Measurements from ENCODE around the gene GPR31.
"Not testable (repeated sequence)": the region's sequence is repeated elsewhere in the genome, so short reads cannot be mapped to it uniquely, and the experiment has no call there.

The GPR31 gene, protein sequence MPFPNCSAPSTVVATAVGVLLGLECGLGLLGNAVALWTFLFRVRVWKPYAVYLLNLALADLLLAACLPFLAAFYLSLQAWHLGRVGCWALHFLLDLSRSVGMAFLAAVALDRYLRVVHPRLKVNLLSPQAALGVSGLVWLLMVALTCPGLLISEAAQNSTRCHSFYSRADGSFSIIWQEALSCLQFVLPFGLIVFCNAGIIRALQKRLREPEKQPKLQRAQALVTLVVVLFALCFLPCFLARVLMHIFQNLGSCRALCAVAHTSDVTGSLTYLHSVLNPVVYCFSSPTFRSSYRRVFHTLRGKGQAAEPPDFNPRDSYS

DNA sequence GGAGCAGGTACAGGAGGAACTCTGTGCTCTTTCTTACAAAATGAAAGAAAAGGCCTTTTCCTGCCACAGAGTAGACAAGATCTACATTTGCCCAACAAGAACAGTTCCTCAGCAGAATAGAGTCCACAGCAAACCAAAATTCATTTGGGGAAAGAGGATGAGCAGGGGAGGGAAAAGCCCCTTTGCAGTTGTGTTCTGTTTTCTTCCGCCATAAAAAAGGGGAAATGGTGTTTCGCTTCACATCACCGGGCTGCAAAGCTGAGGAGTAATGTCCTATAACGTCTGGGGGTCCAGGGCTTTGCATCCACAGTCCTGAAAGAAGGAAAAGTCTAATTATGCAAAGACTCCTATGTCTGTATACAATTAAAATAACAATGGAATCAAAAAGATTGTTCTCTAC, at the start of gene GPR31:
GPR31 (minus strand) TSS at position 118 of the 400 bp plus-strand sequence. CDS start 149 bp downstream, outside the sequence.
- no peak for DNase-seq (ENCODE audit: low read depth in 2 of 2)

DNA sequence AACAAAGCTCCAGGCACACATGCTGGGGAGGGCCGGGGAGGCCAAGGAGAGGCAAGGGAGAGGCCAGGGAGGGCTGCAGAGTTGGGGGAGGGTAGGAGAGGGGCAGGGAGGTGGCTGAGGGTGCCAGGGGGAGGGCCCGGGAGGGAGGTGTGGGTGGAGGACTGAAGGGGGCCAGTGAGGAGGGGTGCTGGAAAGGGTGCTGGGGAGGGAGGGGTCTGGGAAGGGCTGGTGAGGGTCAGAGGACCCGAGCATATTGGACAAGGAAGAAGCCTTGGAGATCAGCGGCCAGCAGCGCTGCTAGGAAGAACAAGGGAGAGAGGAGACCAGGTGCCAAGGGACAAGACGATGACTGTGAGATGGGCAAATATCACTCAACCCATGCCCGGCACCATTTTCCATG, 49.7 kb upstream of the GPR31 start:
- no peak for DNase-seq (ENCODE audit: low read depth in 2 of 2)

DNA sequence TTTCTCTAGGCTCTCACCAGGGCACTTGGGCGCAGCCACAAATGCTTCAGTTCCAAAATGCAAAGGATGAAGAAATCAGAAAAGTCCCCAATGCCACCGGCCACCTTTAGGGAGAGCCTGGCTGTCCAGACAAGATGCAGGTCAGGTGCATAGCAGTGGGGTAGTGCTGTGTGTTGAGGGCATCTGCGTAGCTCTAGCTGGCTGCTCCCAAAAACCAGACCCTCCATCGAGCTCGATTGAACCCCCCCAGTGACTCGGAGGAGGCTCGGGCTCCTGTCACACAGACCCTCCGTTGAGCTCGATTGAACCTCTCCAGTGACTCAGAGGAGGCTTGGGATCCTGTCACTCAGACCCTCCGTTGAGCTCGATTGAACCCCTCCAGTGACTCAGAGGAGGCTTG, 47.5 kb upstream of the GPR31 start:
- not testable (repeated sequence) for DNase-seq (ENCODE audit: low read depth in 2 of 2)

DNA sequence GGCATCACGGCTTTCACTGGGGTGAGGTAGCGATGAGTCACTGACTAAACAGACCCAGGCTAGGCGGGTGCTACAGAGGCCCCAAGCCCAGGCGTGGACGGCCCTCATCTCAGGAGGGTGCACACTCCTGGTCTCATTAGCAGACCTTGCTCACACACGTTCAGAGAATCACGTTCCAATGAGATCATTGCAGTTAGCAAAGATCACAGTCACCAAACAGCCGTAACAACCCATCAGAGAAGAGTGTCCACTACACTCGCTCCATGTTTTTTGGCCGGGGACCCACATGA, 46.2 kb upstream of the GPR31 start:
- not testable (repeated sequence) for DNase-seq (ENCODE audit: low read depth in 2 of 2)

DNA sequence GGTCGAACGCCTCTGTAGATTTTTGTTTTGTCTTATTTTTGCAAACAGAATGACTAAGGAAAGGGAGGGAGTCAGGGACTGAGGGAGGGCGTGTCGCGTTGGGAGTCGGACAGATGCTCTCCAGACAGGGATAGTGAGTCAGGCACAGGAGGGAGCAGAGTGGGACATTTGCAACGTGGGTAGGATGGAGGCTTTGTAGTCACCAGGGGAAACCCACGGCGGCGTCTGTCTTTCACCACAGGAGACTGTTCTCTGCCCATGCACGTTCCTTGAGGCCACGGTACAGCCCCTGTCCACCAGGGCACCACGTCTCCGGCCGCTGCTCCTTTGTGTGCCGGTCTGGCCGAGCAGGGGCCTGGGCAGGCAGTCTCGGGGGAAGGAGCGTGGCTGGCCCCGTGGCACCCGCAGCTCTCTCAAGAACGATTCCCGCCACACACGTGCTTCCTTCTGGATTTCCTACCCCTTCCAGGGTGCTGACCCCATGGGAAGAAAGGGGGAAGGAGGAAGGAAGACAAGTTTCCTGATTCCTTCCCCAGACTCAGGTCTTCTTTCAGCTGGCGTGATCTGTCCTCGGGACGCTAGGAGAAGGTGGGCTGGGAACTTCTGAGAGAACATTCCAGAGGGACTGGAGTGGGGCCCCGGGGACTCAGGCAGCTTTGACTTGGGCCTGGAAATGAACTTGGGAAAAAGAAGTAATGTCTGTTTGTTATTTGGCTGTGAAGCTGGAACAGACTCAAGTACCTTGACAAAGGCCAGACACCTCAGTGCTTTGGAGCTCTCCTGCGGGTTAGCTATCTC, 45.7 kb upstream of the GPR31 start:
- DNase-seq (ENCODE audit: low read depth in 2 of 2): not testable (repeated sequence)

DNA sequence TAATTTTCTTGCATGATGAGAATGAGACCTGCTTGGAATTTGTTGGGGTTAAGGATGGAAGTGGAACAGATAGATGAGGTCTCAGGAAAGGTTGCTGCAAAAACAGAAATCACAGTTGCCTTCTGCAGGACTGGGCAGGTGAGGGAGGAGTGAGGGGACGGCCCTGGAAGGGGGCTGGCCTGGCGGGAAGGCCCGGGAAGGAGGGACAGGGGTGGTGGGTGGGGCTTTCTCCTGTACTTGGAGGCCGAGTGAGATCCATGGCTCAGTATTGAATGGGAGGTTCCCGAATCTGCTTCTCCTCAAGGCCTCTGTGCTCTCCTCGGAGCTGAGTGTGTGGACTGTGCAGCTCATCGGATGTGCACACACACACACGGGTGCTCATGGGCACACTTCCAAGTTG, 44.8 kb upstream of the GPR31 start:
- DNase-seq (ENCODE audit: low read depth in 2 of 2): not testable (repeated sequence)

DNA sequence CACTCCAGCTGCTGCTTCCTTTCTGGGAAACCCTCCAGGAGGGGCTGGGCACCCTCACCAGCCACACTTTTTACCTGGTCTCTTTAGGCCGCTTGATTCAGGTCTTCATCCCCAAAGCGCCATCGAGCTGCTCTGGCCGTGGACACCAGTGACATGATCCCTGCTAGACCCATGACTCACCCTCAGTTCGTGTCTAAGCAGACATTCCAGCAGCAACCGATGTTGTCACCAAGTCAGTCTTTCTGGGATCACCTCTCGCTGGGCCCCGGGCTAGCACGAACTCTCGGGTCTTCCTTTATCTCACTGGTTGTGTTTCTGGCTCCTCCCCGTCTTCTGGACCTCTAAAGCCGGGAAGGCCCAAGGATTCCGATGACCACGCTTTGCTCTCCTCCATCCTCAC, 43.0 kb upstream of the GPR31 start:
- DNase-seq (ENCODE audit: low read depth in 2 of 2): no peak

DNA sequence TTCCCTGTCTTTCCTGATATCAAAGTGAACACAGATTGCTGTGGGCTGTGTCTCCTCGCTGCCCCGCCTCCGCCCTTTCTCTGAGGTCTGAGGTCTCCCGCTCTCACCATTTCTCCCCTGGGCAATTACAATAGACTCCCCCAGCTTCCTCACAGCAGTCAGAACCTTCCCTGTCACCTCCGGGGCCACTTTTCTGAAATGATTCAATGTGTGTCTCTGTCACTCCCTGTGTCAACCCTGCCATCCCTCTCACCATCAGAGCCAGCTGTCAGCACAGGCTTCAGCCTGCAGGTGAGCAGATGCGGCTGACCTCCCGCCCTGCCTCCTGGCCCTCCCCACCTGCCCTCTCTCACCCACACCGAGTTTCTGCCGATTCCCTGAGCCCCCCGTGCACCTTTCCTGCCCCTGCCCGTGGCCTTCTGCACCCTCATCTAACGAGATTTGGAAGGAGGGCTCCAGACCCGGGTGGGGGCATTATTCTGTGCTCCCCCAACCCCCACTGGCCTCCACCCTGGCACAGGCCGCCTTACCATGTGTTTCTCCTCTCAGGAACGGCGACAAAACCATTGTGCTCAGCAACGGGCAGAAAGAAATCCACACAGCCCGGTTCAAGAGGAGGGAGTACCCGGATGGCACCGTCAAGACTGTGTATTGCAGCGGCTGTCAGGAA, 38.3 kb upstream of the GPR31 start:
- not testable (repeated sequence) for DNase-seq (ENCODE audit: low read depth in 2 of 2)

DNA sequence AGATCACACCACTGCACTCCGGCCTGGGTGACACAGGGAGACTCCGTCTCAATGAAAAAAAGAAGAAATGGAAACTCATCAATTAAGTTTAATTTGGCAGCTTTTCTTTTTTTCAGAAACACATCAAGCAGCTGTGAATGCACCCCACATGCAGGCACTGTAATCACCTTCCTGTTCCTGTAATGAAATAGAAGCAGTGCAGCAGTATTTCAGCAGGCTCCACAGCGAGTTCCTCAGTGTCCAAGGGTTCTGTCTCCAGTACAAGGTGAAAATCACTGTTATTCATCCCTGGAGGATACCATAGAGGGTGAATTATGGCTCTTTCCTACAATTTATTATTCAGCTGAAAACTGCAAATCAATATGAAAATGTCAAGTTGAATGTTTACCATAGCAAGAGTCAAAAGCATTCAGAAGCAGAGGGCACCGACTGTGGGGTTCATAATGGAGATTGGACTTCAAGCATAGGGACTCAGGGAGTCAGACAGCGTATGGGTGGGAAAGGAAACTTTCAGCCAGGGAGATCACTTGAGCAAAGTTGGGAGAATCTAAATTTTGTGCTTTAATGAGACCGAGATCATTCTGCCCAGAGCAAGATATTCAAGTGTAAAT, 35.8 kb upstream of the GPR31 start:
- DNase-seq (ENCODE audit: low read depth in 2 of 2): not testable (repeated sequence)

DNA sequence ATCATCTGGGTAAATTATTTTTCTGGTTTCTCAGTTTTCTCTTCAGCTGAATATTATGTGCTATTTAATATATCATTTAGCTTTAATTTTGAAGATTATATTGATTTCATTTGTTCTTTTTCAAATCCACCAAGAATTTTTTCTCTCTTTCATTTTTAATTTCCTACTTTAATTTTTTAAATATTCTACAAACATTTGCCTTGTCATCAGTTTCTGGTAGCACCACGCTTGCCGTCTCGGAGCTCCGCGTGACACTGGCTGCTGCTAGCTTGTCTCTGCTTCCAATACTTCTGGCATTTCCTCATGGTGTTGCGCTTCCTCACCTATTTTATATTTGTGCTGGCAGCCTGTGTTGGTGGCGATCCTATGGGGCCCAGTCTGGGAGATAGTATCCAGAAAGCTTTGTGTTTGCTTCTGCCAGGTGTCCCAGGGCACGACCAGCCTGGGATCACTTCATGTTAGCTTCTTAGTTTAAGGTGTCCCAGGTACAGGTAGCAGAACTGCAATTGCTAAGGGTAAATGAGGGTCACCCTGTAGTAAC, 33.3 kb upstream of the GPR31 start:
- not testable (repeated sequence) for DNase-seq (ENCODE audit: low read depth in 2 of 2)

DNA sequence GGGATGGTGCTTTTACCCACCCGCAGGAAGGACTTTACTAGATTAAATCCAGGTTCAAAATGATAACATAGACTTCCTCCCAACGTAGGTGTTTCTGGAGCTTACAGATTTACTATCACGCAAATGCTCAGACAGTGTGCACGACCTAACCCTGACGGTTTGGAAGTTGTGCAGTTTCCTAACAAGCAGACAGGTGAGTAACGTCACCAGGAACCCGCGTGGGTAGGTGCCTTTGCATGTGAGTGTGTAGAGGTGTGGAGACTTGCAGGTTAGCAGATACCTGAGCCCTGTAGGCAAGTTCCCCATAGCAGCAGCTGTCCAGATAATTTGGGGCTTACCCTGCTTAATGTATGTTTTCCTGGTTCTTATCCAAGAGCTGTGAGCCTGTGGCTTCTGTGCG, 29.5 kb upstream of the GPR31 start:
- not testable (repeated sequence) for DNase-seq (ENCODE audit: low read depth in 2 of 2)

DNA sequence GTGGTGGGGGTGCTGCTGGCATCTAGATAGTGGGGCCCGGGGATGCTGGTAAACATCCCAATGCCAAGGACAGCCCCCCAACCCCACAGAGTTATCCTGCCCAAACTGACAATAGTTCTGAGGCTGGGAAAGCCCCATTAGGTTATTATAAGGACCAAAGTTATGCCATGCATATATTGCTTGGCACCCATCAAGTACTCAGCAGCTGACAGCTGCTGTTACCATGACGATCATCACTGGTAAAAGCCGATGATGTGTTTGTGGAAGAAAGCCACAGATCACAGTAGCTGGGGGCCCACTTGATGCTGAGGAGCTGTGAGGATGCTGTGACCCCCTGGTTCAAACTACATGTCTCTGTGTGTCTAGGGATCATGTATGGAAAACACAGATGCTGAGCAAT, 27.3 kb upstream of the GPR31 start:
- DNase-seq (ENCODE audit: low read depth in 2 of 2): not testable (repeated sequence)

DNA sequence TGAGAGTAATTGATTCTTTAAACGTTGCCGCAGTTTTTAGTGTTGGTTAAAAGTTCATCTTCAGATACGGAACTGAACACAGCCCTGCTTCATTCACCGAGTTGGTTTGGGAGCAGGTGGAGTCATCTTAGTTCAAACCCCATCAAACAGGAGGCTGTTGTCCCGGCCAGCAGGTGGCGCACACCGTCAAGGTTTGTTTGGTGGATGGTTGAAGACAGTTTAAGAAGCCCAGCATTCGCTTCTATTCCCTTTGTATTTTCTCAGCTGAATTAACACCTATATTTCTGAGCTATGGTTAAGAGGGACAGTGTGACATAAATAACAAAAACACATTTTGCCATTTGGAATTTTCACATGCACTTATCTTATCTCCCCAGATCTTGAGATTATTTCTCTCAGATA, 25.1 kb upstream of the GPR31 start:
- not testable (repeated sequence) for DNase-seq (ENCODE audit: low read depth in 2 of 2)

DNA sequence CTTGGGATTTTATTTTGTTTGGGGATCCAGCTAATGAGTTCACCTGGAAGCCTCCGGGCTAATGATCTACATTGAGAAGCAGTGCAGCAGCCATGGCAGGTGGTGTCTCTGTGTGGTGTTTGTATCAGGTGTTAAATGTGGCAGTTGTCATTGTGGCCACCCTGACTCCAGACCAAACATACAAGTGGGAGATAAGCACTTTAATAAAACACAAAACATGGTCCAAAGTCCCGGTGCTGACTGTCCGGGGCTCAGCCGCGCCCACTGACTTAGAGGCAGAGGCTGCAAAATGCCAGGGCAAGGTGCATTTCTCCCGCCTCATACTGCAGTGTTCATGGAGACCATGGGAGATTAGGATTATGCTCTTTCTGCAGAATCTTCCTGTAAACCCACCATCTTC, 23.6 kb upstream of the GPR31 start:
- DNase-seq (ENCODE audit: low read depth in 2 of 2): not testable (repeated sequence)

DNA sequence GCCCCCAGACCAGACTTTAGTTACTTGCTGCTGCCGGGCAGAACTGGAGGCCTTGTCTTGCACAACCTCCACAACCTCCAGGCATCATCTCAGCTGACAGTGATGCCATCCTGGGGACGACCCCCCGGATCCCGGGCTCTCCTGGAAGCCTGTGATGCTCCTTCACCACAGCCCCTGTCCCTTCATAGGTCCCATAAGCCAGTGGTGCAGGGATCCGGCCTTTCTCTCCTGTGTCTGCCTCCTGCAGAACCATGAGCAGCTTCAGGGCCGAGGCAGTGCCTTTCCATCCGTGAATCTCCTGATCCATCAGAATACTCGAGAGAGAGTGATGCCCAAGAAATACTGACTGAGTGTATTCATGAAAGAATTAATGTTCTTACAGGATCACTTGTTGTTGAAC, 22.3 kb upstream of the GPR31 start:
- not testable (repeated sequence) for DNase-seq (ENCODE audit: low read depth in 2 of 2)

DNA sequence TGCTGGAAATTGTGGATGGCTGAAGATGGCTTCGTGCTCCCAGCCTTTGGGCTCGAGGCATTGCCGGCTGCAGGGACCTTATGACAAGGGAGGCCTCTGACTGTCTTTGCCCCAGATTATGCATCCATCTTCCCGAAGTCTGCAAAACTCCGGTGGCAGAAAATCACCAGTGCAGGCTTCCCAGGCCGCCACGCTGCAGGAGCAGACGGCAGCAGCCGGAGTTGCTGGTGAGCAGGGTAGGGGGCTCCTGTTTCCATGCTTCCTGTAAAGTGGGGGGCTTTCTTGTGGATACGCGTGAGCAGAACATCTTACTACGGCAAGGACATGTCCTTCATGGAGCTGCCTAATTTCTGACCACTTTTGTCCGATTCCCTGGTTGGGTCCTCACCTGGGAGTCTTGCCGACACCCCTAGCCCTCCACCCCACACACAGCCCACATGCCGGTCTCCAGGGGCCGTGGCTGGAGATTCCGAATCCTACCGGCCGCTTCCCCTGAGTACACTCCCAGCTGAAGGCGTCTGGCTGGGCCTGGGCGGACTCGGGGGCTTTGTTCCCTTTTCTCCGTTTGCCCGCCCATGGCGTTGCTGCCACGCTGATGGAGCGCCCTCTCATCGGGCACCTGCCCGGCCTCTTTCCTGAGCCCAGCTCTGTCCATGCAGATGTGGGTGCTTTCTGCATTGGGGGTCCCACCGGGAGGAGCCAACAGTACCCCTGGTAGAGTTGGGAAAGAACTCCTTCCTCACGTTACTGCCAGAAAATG, 21.3 kb upstream of the GPR31 start:
- DNase-seq (ENCODE audit: low read depth in 2 of 2): not testable (repeated sequence)

DNA sequence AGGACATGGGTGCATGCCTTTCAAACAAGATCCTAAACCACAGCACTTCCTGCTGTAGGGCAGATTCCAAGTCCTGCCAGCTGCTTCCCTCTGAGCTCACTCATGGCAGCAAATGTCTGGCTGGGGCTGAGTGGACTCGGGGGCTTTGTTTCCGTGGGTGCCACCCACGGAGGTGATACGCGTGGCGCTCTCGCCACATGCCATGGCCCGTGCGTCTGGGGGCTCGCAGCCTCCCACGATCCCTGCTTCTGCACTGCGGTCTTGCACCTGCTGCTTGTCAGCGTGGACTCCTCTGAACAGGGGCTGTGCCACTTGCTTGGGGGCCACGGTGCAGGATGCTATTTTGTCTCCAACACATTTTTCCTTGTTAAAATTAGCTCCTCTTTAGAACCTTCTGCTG, 19.5 kb upstream of the GPR31 start:
- DNase-seq (ENCODE audit: low read depth in 2 of 2): not testable (repeated sequence)

DNA sequence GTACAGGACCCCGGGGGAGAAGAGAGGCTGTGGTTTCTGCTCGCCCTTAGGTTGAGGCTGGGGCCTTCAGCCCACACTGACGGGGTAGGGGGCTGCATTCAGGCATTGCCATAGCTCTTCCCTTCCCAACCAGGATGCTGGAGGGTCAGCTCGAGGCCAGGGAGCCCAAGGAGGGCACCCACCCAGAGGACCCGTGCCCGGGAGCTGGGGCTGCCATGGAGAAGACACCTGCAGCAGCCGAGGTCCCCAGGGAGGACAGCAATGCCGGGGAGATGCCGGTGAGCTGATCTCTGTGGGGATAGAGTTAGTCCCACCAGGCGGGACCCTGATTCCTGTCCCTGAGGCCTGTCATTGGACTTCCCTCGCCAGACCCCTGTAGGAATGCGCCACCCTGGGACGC, 14.2 kb upstream of the GPR31 start:
- not testable (repeated sequence) for DNase-seq (ENCODE audit: low read depth in 2 of 2)

DNA sequence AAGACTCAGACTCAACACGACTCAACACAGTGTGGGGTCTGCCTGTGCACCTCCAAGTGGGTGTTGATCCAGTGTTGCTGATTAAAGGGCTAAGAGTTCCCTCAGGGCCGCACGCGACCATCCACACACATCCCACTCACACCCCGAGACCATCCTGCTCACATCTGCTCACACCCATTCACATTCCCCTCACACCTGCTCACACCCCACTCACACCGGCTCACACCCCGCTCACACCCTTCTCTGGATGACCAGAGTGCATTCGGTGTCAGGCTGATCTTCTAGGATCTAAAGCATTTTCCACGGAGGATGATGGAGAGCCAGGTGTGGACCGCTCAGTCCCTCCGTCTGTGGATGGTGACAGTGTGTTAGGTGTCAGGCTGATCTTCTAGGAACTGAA, 13.5 kb upstream of the GPR31 start:
- DNase-seq (ENCODE audit: low read depth in 2 of 2): not testable (repeated sequence)

DNA sequence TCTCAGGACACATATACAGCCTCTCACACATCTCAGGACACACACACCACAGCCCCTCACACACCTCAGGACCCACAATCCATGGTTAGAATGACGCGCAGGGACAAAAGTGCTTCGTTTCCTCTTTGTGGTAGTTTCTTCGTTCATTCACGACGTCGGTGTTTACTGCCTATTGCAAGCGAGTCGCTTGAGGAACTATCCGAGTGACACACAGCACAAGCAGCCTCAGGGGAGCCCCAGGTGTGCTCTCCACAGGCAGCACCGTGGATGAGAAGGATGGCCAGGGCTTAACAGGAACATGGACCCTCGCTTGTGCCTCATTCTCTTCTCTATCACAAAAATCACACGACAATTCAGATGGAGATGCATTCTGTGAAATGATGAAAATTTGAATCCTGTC, 12.1 kb upstream of the GPR31 start:
- not testable (repeated sequence) for DNase-seq (ENCODE audit: low read depth in 2 of 2)

DNA sequence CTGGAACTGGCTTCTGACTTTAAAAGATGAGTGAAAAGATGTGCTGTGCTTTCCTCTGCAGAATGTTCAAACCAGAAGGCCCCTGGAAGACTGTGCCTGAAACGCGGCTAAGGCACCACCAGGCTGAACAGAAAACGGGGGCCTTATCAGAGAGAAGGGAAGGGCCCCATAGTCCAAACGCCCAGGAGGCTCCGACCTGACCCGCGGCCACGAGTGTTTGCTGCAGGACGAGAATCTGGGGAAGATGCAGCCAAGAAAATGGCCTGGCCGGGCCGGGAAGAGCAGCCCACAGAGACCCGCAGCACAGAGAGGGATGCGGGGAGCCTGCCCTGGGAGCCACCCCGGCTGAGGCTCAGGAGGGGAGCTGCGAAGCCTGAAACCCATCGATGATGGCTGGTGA, 10.5 kb upstream of the GPR31 start:
- not testable (repeated sequence) for DNase-seq (ENCODE audit: low read depth in 2 of 2)
